OCI-LY7 (cell line): ENCODE results near the gene KIF25. TPM values are rescaled to one million over a fixed set of nuclear protein-coding genes. Genes with fewer than 3 reads are reported as not detected.

ENCODE experiments used
- BruUV-seq: library from RNA; stranded (reverse); fragments of 400-500 nt; replicated peaks from 2 replicates; lab custom pipeline; 2021; lab: Mats Ljungman, UMichigan
- CTCF ChIA-PET: fragments of 300-600 bp; sonication (Branson Sonifier 250); formaldehyde crosslinking; loops from one replicate; lab custom pipeline; 2022; ENCODE audit warnings: antibody characterized with exemption; ENCODE audit not compliant: unreplicated experiment; lab: Charles Lee
- POLR2A ChIA-PET: fragments of 300-600 bp; sonication (Branson Sonifier 250); formaldehyde crosslinking; loops from one replicate; lab custom pipeline; 2022; ENCODE audit warnings: antibody characterized with exemption; lab: Charles Lee
- DNase-seq: peaks from one replicate; pipeline ENCODE4 v3.0.0-alpha.2; 2015; ENCODE audit warnings: low spot score
- H2AFZ ChIP-seq: fragments of 200-600 bp; sonication (generic), shearing (Covaris generic); 2 replicates; pipeline ENCODE4 v1.6.1; 2014; ENCODE audit warnings: mild to moderate bottlenecking, antibody characterized with exemption, low read length, moderate library complexity
- H3K27ac ChIP-seq: fragments of 200-600 bp; sonication (generic); 2 replicates; pipeline ENCODE4 v1.5.1; 2014; ENCODE audit warnings: mixed run types, low read depth, mild to moderate bottlenecking, moderate library complexity, low read length, inconsistent platforms; ENCODE audit not compliant: poor library complexity, severe bottlenecking
- H3K36me3 ChIP-seq: fragments of 200-600 bp; sonication (generic); 2 replicates; pipeline ENCODE4 v1.6.1; 2014; ENCODE audit warnings: mild to moderate bottlenecking, antibody characterized with exemption, low read length, moderate library complexity, mixed read lengths; ENCODE audit not compliant: insufficient read depth
- H3K4me1 ChIP-seq: fragments of 200-600 bp; sonication (generic); 2 replicates; pipeline ENCODE4 v1.5.1; 2014; ENCODE audit warnings: mild to moderate bottlenecking, low read length; ENCODE audit not compliant: insufficient read depth, poor library complexity, severe bottlenecking
- H3K4me2 ChIP-seq: fragments of 200-600 bp; sonication (generic); 2 replicates; pipeline ENCODE4 v1.6.1; 2014; ENCODE audit warnings: mild to moderate bottlenecking, low read length
- H3K4me3 ChIP-seq: fragments of 200-600 bp; sonication (generic); 2 replicates; pipeline ENCODE4 v1.5.1; 2014; ENCODE audit warnings: mild to moderate bottlenecking, low read depth, low read length; ENCODE audit not compliant: poor library complexity, severe bottlenecking
- H3K79me2 ChIP-seq: fragments of 200-600 bp; sonication (generic); 2 replicates; pipeline ENCODE4 v1.6.1; 2016; ENCODE audit warnings: low read depth, mild to moderate bottlenecking, low read length, moderate library complexity, mixed read lengths; ENCODE audit not compliant: insufficient read depth
- H3K9me2 ChIP-seq: fragments of 200-600 bp; sonication (generic); 2 replicates; pipeline ENCODE4 v1.6.1; 2016; ENCODE audit warnings: mild to moderate bottlenecking, low read length, mixed read lengths; ENCODE audit not compliant: insufficient read depth
- H3K9me3 ChIP-seq: fragments of 200-600 bp; sonication (generic); 2 replicates; pipeline ENCODE4 v1.6.1; 2014; ENCODE audit warnings: mild to moderate bottlenecking, mixed run types, low read length, mixed read lengths
- H4K20me1 ChIP-seq: fragments of 200-600 bp; sonication (generic); 2 replicates; pipeline ENCODE4 v1.6.1; 2014; ENCODE audit warnings: mild to moderate bottlenecking, antibody characterized with exemption, low read length, moderate library complexity, mixed read lengths; ENCODE audit not compliant: insufficient read depth
- EZH2phosphoT487 ChIP-seq: fragments of 200-600 bp; sonication (generic); IDR thresholded peaks from 2 replicates; pipeline ENCODE4 v1.6.1; 2018; ENCODE audit warnings: low read depth, borderline replicate concordance, mild to moderate bottlenecking, mixed run types, antibody characterized with exemption, low read length, moderate library complexity, mixed read lengths
- intact Hi-C: fragments of 100-400 bp; cut with micrococcal nuclease; formaldehyde crosslinking; loops from one replicate; pipeline ENCODE4 v1.10.0; 2022; ENCODE audit not compliant: unreplicated experiment
- total RNA-seq, 2 experiments: library from RNA; depleted of rRNA in 1 of 2; stranded (reverse); fragments of >200 nt in 1 of 2; shearing (Covaris generic) in 1 of 2; gene quantifications; 2 replicates each; pipeline ENCODE4 v1.2.3, GENCODE V29; 2014 to 2022
- TF ChIP-seq, protein P1 (sequence below): fragments of 200-600 bp; sonication (generic); conservative IDR thresholded peaks from 2 replicates; pipeline ENCODE4 v1.5.1; 2014; ENCODE audit warnings: mild to moderate bottlenecking, antibody characterized with exemption, low read length, moderate library complexity, mixed read lengths

KIF25 gene
- total RNA-seq, 2 experiments from 2014 or later = not detected

GRCh38 chr6:168053086-168053956 lies 55.9 kb downstream of the KIF25 start:
- no peaks in the 10 kb centered on the region for H3K9me3 ChIP-seq
- intact Hi-C loops = no loop called here
- H3K4me1 ChIP-seq = no peaks in the 10 kb centered on the region
- ChIA-PET CTCF (no interaction called here), POLR2A (no interaction called here)
- no peak overlapping the region for H3K4me2 ChIP-seq
- no peak overlapping the region for H3K27ac ChIP-seq
- H3K4me3 ChIP-seq = no peak overlapping the region
- DNase-seq = no peak
- no peaks in the 10 kb centered on the region for H3K79me2 ChIP-seq
- H2AFZ ChIP-seq = no peak overlapping the region
- no peaks in the 10 kb centered on the region for H4K20me1 ChIP-seq
- BruUV-seq = no TSS peak
- TF ChIP-seq, protein P1, sequence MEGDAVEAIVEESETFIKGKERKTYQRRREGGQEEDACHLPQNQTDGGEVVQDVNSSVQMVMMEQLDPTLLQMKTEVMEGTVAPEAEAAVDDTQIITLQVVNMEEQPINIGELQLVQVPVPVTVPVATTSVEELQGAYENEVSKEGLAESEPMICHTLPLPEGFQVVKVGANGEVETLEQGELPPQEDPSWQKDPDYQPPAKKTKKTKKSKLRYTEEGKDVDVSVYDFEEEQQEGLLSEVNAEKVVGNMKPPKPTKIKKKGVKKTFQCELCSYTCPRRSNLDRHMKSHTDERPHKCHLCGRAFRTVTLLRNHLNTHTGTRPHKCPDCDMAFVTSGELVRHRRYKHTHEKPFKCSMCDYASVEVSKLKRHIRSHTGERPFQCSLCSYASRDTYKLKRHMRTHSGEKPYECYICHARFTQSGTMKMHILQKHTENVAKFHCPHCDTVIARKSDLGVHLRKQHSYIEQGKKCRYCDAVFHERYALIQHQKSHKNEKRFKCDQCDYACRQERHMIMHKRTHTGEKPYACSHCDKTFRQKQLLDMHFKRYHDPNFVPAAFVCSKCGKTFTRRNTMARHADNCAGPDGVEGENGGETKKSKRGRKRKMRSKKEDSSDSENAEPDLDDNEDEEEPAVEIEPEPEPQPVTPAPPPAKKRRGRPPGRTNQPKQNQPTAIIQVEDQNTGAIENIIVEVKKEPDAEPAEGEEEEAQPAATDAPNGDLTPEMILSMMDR = no peak
- no peaks in the 10 kb centered on the region for H3K36me3 ChIP-seq
- no peaks in the 10 kb centered on the region for H3K9me2 ChIP-seq

DNA sequence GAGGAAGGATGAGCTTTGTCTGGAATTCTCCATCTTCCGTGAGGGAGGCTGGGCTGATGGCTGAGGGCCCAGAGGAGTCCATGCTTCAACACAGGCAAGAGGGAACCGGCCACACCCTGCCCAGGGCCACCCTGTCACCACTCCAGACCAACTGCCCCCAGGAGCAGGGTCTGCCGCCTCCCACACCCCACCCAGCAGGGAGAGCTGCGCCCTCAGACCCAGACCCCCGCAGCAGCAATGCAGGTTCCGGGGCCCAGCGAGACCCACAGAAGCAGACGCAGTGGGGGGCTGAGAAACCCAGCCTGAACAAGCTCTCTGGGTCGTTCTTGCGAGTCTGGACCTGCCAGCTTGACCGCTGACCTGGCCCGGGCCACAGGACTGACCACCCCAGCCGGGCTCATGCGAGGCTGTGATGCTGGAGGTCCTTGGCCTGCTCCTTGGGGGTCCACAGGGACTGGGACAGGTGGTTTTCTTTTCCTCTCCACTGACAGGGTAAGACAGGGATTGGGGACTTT lies 56.5 kb downstream of the KIF25 start:
- H3K27ac ChIP-seq = no peak overlapping the region
- no peaks in the 10 kb centered on the region for H4K20me1 ChIP-seq
- ChIA-PET CTCF (no interaction called here), POLR2A (no interaction called here)
- H2AFZ ChIP-seq = no peak overlapping the region
- no peaks in the 10 kb centered on the region for H3K79me2 ChIP-seq
- no peaks in the 10 kb centered on the region for H3K4me1 ChIP-seq
- H3K9me3 ChIP-seq = no peaks in the 10 kb centered on the region
- no peak for DNase-seq
- TF ChIP-seq, protein P1 = no peak
- no peak for TF ChIP-seq EZH2phosphoT487
- no peak overlapping the region for H3K4me2 ChIP-seq
- no peaks in the 10 kb centered on the region for H3K9me2 ChIP-seq
- intact Hi-C loops = no loop called here
- no TSS peak for BruUV-seq
- H3K36me3 ChIP-seq = no peaks in the 10 kb centered on the region
- H3K4me3 ChIP-seq = no peak overlapping the region
